IMR-90 (cell line): ENCODE results near the gene HLA-DOA. TPM values are rescaled to one million over a fixed set of nuclear protein-coding genes. Genes with fewer than 3 reads are reported as not detected.
A peak's percentile ranks its signal among the peaks of the same experiment; 100 is the strongest.

Experiments
- ATAC-seq: fragments of 200-7000 bp; cut with Tn5 transposase; 2 replicates; pipeline ENCODE4 v1.9.1; 2020; ENCODE audit warnings: low read depth, mild to moderate bottlenecking, moderate library complexity
- BruUV-seq: library from RNA; stranded (reverse); fragments of 400-500 nt; replicated peaks from 2 replicates; lab custom pipeline; 2021; lab: Mats Ljungman, UMichigan
- CTCF ChIA-PET: fragments of 300-600 bp; formaldehyde crosslinking; extraction: SDS; loops from one replicate; lab custom pipeline; 2021; ENCODE audit warnings: antibody characterized with exemption; lab: Yijun Ruan, JAX
- POLR2A ChIA-PET: fragments of 300-600 bp; sonication (Branson Sonifier 250); formaldehyde crosslinking; loops from one replicate; lab custom pipeline; 2022; ENCODE audit warnings: antibody characterized with exemption; ENCODE audit not compliant: unreplicated experiment; lab: Charles Lee
- DNase-seq: peaks from one replicate; pipeline ENCODE4 v3.0.0; 2013
- H2AFZ ChIP-seq: replicated peaks from 2 replicates; pipeline ENCODE3; 2013; ENCODE audit warnings: low read length, mild to moderate bottlenecking; ENCODE audit not compliant: poor library complexity
- H2AK5ac ChIP-seq: 2 replicates; pipeline ENCODE4 v1.6.1; 2013; ENCODE audit warnings: low read depth, low read length, inconsistent platforms
- H2AK9ac ChIP-seq: replicated peaks from 2 replicates; pipeline ENCODE3; 2013; ENCODE audit warnings: mild to moderate bottlenecking, low read depth, low read length, moderate library complexity; ENCODE audit not compliant: poor library complexity
- H2BK120ac ChIP-seq: 2 replicates; pipeline ENCODE4 v1.6.1; 2013; ENCODE audit warnings: low read depth, low read length, inconsistent platforms
- H2BK15ac ChIP-seq: 3 replicates; pipeline ENCODE4 v1.6.1; 2013; ENCODE audit warnings: low read depth, low read length, inconsistent platforms
- H2BK20ac ChIP-seq: 2 replicates; pipeline ENCODE4 v1.6.1; 2013; ENCODE audit warnings: low read depth, mild to moderate bottlenecking, inconsistent platforms, low read length, moderate library complexity
- H2BK5ac ChIP-seq: 2 replicates; pipeline ENCODE4 v1.6.1; 2013; ENCODE audit warnings: mild to moderate bottlenecking, low read depth, low read length, inconsistent platforms; ENCODE audit not compliant: poor library complexity, severe bottlenecking
- H3K14ac ChIP-seq: replicated peaks from 2 replicates; pipeline ENCODE4 v1.6.1; 2013; ENCODE audit warnings: low read depth, low read length, inconsistent platforms
- H3K18ac ChIP-seq: 2 replicates; pipeline ENCODE4 v1.6.1; 2013; ENCODE audit warnings: low read depth, low read length, control low read depth
- H3K23ac ChIP-seq: 2 replicates; pipeline ENCODE4 v1.6.1; 2013; ENCODE audit warnings: low read depth, low read length, inconsistent platforms
- H3K27ac ChIP-seq: 2 replicates; pipeline ENCODE4 v1.5.1; 2013; ENCODE audit warnings: mild to moderate bottlenecking, control low read depth, low read length; ENCODE audit not compliant: insufficient read depth
- H3K27me3 ChIP-seq: 2 replicates; pipeline ENCODE4 v1.6.1; 2013; ENCODE audit warnings: low read length; ENCODE audit not compliant: control insufficient read depth, insufficient read depth
- H3K36me3 ChIP-seq: 2 replicates; pipeline ENCODE4 v1.6.1; 2013; ENCODE audit warnings: low read length, mixed read lengths; ENCODE audit not compliant: control insufficient read depth, insufficient read depth
- H3K4ac ChIP-seq: 2 replicates; pipeline ENCODE4 v1.6.1; 2013; ENCODE audit warnings: low read depth, low read length, inconsistent platforms
- H3K4me1 ChIP-seq: 2 replicates; pipeline ENCODE4 v1.6.1; 2013; ENCODE audit warnings: low read length, mixed read lengths; ENCODE audit not compliant: control insufficient read depth, insufficient read depth
- H3K4me2 ChIP-seq: 2 replicates; pipeline ENCODE4 v1.6.1; 2013; ENCODE audit warnings: low read depth, mild to moderate bottlenecking, control low read depth, low read length, moderate library complexity
- H3K4me3 ChIP-seq: 2 replicates; pipeline ENCODE4 v1.5.1; 2013; ENCODE audit warnings: low read depth, mild to moderate bottlenecking, control low read depth, low read length, moderate library complexity; ENCODE audit not compliant: insufficient read depth
- H3K56ac ChIP-seq: 2 replicates; pipeline ENCODE4 v1.6.1; 2013; ENCODE audit warnings: low read length, inconsistent platforms; ENCODE audit not compliant: insufficient read depth; ENCODE audit errors: extremely low read depth
- H3K79me1 ChIP-seq, 2 experiments: 2 replicates each; pipeline ENCODE4 v1.6.1; 2013; ENCODE audit warnings: low read length in 2 of 2, inconsistent platforms in 1 of 2, low read depth in 1 of 2
- H3K9ac ChIP-seq: 2 replicates; pipeline ENCODE4 v1.6.1; 2013; ENCODE audit warnings: low read depth, low read length, control low read depth
- H3K9me1 ChIP-seq: 2 replicates; pipeline ENCODE4 v1.6.1; 2013; ENCODE audit warnings: low read length, inconsistent platforms; ENCODE audit not compliant: insufficient read depth
- H3K9me3 ChIP-seq: 2 replicates; pipeline ENCODE4 v1.6.1; 2013; ENCODE audit warnings: low read length; ENCODE audit not compliant: control insufficient read depth, insufficient read depth
- H4K20me1 ChIP-seq: 2 replicates; pipeline ENCODE4 v1.6.1; 2013; ENCODE audit warnings: low read length, inconsistent platforms; ENCODE audit not compliant: insufficient read depth
- H4K5ac ChIP-seq: 2 replicates; pipeline ENCODE4 v1.6.1; 2013; ENCODE audit warnings: mild to moderate bottlenecking, low read depth, low read length, control low read depth
- H4K8ac ChIP-seq, 2 experiments: 2 replicates each; pipeline ENCODE4 v1.6.1; 2013; ENCODE audit warnings: low read depth in 2 of 2, low read length in 2 of 2, control low read depth in 1 of 2, inconsistent platforms in 1 of 2
- H4K91ac ChIP-seq: 2 replicates; pipeline ENCODE4 v1.6.1; 2013; ENCODE audit warnings: low read depth, low read length, inconsistent platforms; ENCODE audit not compliant: insufficient read depth
- CHD1 ChIP-seq: IDR thresholded peaks from 2 replicates; pipeline ENCODE4 v1.6.1; 2012; ENCODE audit warnings: low read depth, low read length, improper control_type of control experiment
- FOS ChIP-seq: fragments of 150-350 bp; IDR thresholded peaks from 2 replicates; pipeline ENCODE4 v1.6.1; 2016; ENCODE audit warnings: low read depth, low read length
- MAFK ChIP-seq: IDR thresholded peaks from 2 replicates; pipeline ENCODE4 v1.6.1; 2012; ENCODE audit warnings: low read depth, low read length, improper control_type of control experiment
- MAZ ChIP-seq: IDR thresholded peaks from 2 replicates; pipeline ENCODE4 v1.6.1; 2012; ENCODE audit warnings: low read depth, mild to moderate bottlenecking, low read length, improper control_type of control experiment, moderate library complexity, borderline replicate concordance
- MXI1 ChIP-seq: IDR thresholded peaks from 2 replicates; pipeline ENCODE4 v1.6.1; 2012; ENCODE audit warnings: low read depth, mild to moderate bottlenecking, low read length, moderate library complexity, borderline replicate concordance
- POLR2A ChIP-seq: IDR thresholded peaks from 2 replicates; pipeline ENCODE4 v1.6.1; 2012; ENCODE audit warnings: mild to moderate bottlenecking, low read depth, low read length
- RAD21 ChIP-seq: IDR thresholded peaks from 2 replicates; pipeline ENCODE4 v1.6.1; 2012; ENCODE audit warnings: low read length, improper control_type of control experiment
- RCOR1 ChIP-seq: IDR thresholded peaks from 2 replicates; pipeline ENCODE4 v1.6.1; 2012; ENCODE audit warnings: mild to moderate bottlenecking, low read length, improper control_type of control experiment; ENCODE audit not compliant: insufficient replicate concordance
- RFX5 ChIP-seq: IDR thresholded peaks from 2 replicates; pipeline ENCODE4 v1.8.0; 2012; ENCODE audit warnings: low read depth, mild to moderate bottlenecking, low read length, moderate library complexity
- WGBS, 2 experiments: methylation state at CpG; one replicate each; pipeline versions ENCODE4 v1.1.5 to v1.1.7; 2013; ENCODE audit warnings: missing lambda C conversion rate in 2 of 2; ENCODE audit not compliant: insufficient read length in 1 of 2; ENCODE audit errors: extremely low coverage in 2 of 2; 5-methylcytosine and 5-hydroxymethylcytosine counted together
- dilution Hi-C: fragments of 300-500 bp; cut with HindIII; formaldehyde crosslinking; loops from one replicate; pipeline ENCODE4 v1.14.3; 2018; ENCODE audit warnings: low sequenced_read_pairs; ENCODE audit not compliant: unreplicated experiment
- in situ Hi-C: fragments of 300-500 bp; cut with MboI; formaldehyde crosslinking; loops from 3 replicates; pipeline ENCODE4 v1.14.3; 2019; ENCODE audit warnings: low sequenced_read_pairs, inconsistent platforms, mixed read lengths
- intact Hi-C: fragments of 100-400 bp; cut with micrococcal nuclease; formaldehyde crosslinking; loops from 2 replicates; pipeline ENCODE4 v1.10.0; 2022
- polyA plus RNA-seq, 3 experiments: library from polyadenylated mRNA; depleted of rRNA; stranded (reverse); fragments of >200 nt; gene quantifications; 2 replicates each; pipeline ENCODE4 v1.2.3, GENCODE V29; 2012; ENCODE audit warnings: low replicate concordance in 1 of 3
- total RNA-seq: library from RNA; depleted of rRNA; stranded (reverse); fragments of >200 nt; gene quantifications from 2 replicates; pipeline ENCODE4 v1.2.3, GENCODE V29; 2012
- TF ChIP-seq, protein P1 (sequence below): fragments of 150-350 bp; IDR thresholded peaks from 2 replicates; pipeline ENCODE4 v1.6.1; 2017; ENCODE audit warnings: mild to moderate bottlenecking, antibody characterized with exemption, low read length, low read depth
- TF ChIP-seq, protein P2 (sequence below): conservative IDR thresholded peaks from 2 replicates; pipeline ENCODE4 v1.5.1; 2012; ENCODE audit warnings: mild to moderate bottlenecking, low read depth, low read length, improper control_type of control experiment

The HLA-DOA gene
- total and polyA plus RNA-seq, 2 of the 4 experiments (the other 2 are of a cell fraction): not detected

DNA sequence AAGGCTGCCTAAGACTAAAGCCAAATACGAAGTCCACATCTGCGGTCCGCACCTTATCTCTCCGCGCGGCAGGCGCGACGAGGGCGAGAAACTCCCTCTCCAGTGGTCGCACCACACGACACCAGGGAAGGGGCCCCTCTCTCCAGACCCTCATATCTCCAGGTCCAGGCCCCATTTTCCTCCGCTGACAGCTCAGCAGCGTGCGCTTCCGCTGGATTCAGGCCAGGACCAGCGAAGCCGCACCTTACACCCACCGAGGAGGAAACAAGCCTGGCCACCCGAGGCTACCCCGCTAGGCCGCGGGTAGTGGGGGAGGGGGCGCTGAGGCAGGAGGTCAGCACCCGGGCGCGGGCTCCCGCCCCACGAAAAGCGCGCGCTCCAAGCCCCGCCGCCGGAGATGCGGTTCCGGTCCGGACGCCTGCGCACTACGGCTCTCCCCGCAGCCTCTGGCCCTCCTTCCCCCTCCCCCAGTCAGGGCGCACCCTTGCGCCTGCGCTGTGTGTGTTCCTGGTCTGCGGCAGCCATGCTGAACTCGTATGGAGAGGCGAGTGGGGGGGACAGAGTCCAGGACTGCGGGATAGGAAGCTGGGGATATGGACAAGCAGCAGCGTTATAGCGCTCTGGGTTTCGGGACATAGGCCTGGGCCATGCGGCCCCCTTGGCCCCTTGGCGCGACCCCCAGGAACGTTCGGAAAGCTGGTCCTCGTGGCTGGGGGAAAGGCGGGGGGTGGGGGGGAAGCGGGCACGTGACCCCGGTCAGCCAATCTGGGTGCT, 41.1 kb downstream of the HLA-DOA start, which contains the start of gene BRD2:
Gene BRD2 (plus strand): TSS at position 502 of the 774 bp plus-strand sequence. CDS start 4,305 bp downstream, outside the sequence.
- Histone ChIP-seq H3K14ac (peak within 1 kb of the TSS; percentile 100), H3K23ac (peak within 1 kb of the TSS; percentile 100), H4K8ac (peak within 1 kb of the TSS; percentile 99 to 100), H2BK120ac (peak within 1 kb of the TSS; percentile 99), H3K18ac (peak within 1 kb of the TSS; percentile 100), H2BK5ac (peak within 1 kb of the TSS; percentile 99), H2BK15ac (peak within 1 kb of the TSS; percentile 100; the same call in 2 of the 3 replicates), H3K9me1 (no peaks in the 10 kb centered on the region; the same call in 1 of the 2 replicates), H3K9me3 (no peaks in the 10 kb centered on the region), H2BK20ac (peak within 1 kb of the TSS; percentile 92), H3K36me3 (peaks cover 10% of the 10 kb centered on the region), H4K5ac (peak within 1 kb of the TSS; percentile 100), H3K27ac (peak within 1 kb of the TSS; percentile 100), H2AFZ (peak within 1 kb of the TSS; percentile 97), H3K4me3 (peak within 1 kb of the TSS; percentile 80), H3K56ac (peak within 1 kb of the TSS; percentile 100), H2AK9ac (peak within 1 kb of the TSS; percentile 100), H3K79me1 (peaks cover 10 to 51% of the 10 kb centered on the region in 2 experiments; a peak in 3 of 4 replicates), H3K9ac (peak within 1 kb of the TSS; percentile 99), H3K27me3 (no peaks in the 10 kb centered on the region), H3K4me1 (peaks cover 4% of the 10 kb centered on the region; the same call in 1 of the 2 replicates), H4K20me1 (peaks cover 17% of the 10 kb centered on the region), H2AK5ac (peak within 1 kb of the TSS; percentile 100), H4K91ac (peak within 1 kb of the TSS; percentile 100), H3K4ac (peak within 1 kb of the TSS; percentile 100), H3K4me2 (peak within 1 kb of the TSS; percentile 92)
- POLR2A ChIA-PET: interaction anchor here (0.6 kb wide), 1 partner anchor 1427 kb away, joined by 3 read pairs; the partner anchor contains the start of gene DDX39B
- peak; percentile 95 for DNase-seq
- dilution Hi-C loops: no loop called here
- in situ Hi-C loops: loop anchor here (25.0 kb wide), 1 partner anchor 781 kb away; the partner anchor contains the start of genes AGER, AGPAT1, GPSM3 and PBX2
- intact Hi-C loops: loop anchor here (2.0 kb wide), 1 partner anchor 73 kb away; no protein-coding TSS in a partner anchor
- no CpG with 5 or more reads among the region's 62 CpGs for WGBS, 2 experiments
- CTCF ChIA-PET: interaction anchor here (0.6 to 2.1 kb wide), 5 partner anchors 15 to 100 kb away, joined by 3 to 10 read pairs (median 4); partner anchors contain the start of gene HLA-DMA
- BruUV-seq: no TSS peak
- peak; percentile 41; the same call in 1 of the 2 replicates for TF ChIP-seq MAZ
- no peak for TF ChIP-seq CHD1
- TF ChIP-seq FOS: no peak
- TF ChIP-seq, protein P1, sequence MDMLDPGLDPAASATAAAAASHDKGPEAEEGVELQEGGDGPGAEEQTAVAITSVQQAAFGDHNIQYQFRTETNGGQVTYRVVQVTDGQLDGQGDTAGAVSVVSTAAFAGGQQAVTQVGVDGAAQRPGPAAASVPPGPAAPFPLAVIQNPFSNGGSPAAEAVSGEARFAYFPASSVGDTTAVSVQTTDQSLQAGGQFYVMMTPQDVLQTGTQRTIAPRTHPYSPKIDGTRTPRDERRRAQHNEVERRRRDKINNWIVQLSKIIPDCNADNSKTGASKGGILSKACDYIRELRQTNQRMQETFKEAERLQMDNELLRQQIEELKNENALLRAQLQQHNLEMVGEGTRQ: peak; percentile 87
- no peak for TF ChIP-seq RAD21
- TF ChIP-seq MXI1: peak; percentile 69; the same call in 1 of the 2 replicates
- no peak for TF ChIP-seq RCOR1
- peak; percentile 62 for TF ChIP-seq POLR2A
- TF ChIP-seq MAFK: no peak
- TF ChIP-seq RFX5: peak; percentile 8; the same call in 1 of the 2 replicates
- TF ChIP-seq, protein P2, sequence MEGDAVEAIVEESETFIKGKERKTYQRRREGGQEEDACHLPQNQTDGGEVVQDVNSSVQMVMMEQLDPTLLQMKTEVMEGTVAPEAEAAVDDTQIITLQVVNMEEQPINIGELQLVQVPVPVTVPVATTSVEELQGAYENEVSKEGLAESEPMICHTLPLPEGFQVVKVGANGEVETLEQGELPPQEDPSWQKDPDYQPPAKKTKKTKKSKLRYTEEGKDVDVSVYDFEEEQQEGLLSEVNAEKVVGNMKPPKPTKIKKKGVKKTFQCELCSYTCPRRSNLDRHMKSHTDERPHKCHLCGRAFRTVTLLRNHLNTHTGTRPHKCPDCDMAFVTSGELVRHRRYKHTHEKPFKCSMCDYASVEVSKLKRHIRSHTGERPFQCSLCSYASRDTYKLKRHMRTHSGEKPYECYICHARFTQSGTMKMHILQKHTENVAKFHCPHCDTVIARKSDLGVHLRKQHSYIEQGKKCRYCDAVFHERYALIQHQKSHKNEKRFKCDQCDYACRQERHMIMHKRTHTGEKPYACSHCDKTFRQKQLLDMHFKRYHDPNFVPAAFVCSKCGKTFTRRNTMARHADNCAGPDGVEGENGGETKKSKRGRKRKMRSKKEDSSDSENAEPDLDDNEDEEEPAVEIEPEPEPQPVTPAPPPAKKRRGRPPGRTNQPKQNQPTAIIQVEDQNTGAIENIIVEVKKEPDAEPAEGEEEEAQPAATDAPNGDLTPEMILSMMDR: no peak
- peak; percentile 53 for ATAC-seq
